Spleen (tissue), 11 donors: Measurements from ENCODE around the gene LDHD. TPM values are rescaled to one million over a fixed set of nuclear protein-coding genes. Genes with fewer than 3 reads are reported as not detected.

ENCODE experiments used
- DNase-seq: peaks from one replicate; pipeline ENCODE4 v3.0.0-alpha.2; 2020
- H3K27ac ChIP-seq, 8 donors: fragments of 200-600 bp; sonication (generic) in 7 of 8; 1 replicate in 4 of 8; 2 replicates in 4 of 8; pipeline versions ENCODE4 v1.5.0 to v1.8.0; 2016 to 2021; ENCODE audit warnings: inconsistent platforms in 4 of 8, mild to moderate bottlenecking in 4 of 8, moderate library complexity in 1 of 8
- H3K27me3 ChIP-seq, 7 donors: fragments of 200-600 bp; sonication (generic) in 6 of 7; replicated peaks in 1 of 7; 1 replicate in 4 of 7; 2 replicates in 3 of 7; pipeline versions ENCODE4 v1.5.0 to v1.8.0; 2016 to 2021; ENCODE audit warnings: inconsistent platforms in 3 of 7, mild to moderate bottlenecking in 1 of 7
- H3K36me3 ChIP-seq, 6 donors: fragments of 200-600 bp; sonication (generic) in 5 of 6; 1 replicate in 4 of 6; 2 replicates in 2 of 6; pipeline versions ENCODE4 v1.5.0 to v1.8.0; 2016 to 2021; ENCODE audit warnings: inconsistent platforms in 2 of 6
- H3K4me1 ChIP-seq, 6 donors: fragments of 200-600 bp; sonication (generic) in 5 of 6; 1 replicate in 3 of 6; 2 replicates in 3 of 6; pipeline versions ENCODE4 v1.5.0 to v1.8.0; 2016 to 2021; ENCODE audit warnings: inconsistent platforms in 3 of 6
- H3K4me3 ChIP-seq, 8 donors: fragments of 200-600 bp; sonication (generic) in 7 of 8; 1 replicate in 4 of 8; 2 replicates in 4 of 8; pipeline versions ENCODE4 v1.5.0 to v1.8.0; 2016 to 2021; ENCODE audit warnings: inconsistent platforms in 4 of 8, mild to moderate bottlenecking in 4 of 8, moderate library complexity in 2 of 8
- H3K9me3 ChIP-seq, 8 donors: fragments of 200-600 bp; sonication (generic) in 7 of 8; 1 replicate in 4 of 8; 2 replicates in 4 of 8; pipeline versions ENCODE4 v1.5.0 to v1.8.0; 2016 to 2021; ENCODE audit warnings: inconsistent platforms in 4 of 8
- POLR2A ChIP-seq, 3 donors: fragments of 450-650 bp; IDR thresholded peaks; one replicate each; pipeline ENCODE4 v1.5.1; 2017; ENCODE audit warnings: antibody characterized with exemption in 3 of 3, mild to moderate bottlenecking in 1 of 3
- POLR2AphosphoS5 ChIP-seq, 3 donors: sonication (generic); formaldehyde crosslinking; IDR thresholded peaks; one replicate each; pipeline ENCODE4 v1.5.1; 2017; ENCODE audit warnings: antibody characterized with exemption in 3 of 3
- WGBS, 5 donors: extraction: QIAGEN DNeasy Blood & Tissue Kit in 3 of 5; methylation state at CpG; one replicate each; pipeline versions ENCODE4 v1.1.5 to v1.1.7; 2013 to 2018; 5-methylcytosine and 5-hydroxymethylcytosine counted together
- intact Hi-C: fragments of 100-400 bp; cut with DNase I; formaldehyde crosslinking; loops from one replicate; pipeline ENCODE4 v1.15.0; 2023; ENCODE audit warnings: low total_unique reads
- polyA plus RNA-seq, 3 donors: library from polyadenylated mRNA; stranded (reverse); fragments of 200-250 nt; gene quantifications; one replicate each; pipeline ENCODE4 v1.2.1, GENCODE V29; 2013
- total RNA-seq, 7 donors: library from RNA; depleted of rRNA in 3 of 7; stranded (reverse); fragments of >200 nt in 3 of 7; fragmentation: NEBNext Ultra II Directional in 4 of 7; extraction: Animal tissue kit (Norgen Biotek cat#: 25700) in 4 of 7; gene quantifications; one replicate each; pipeline versions ENCODE4 v1.1.0 to v1.2.1, GENCODE V29; 2016 to 2021
- TF ChIP-seq, protein P1 (sequence below), 11 experiments: fragments of 200-600 bp in 7 of 11; fragments of 450-650 bp in 4 of 11; sonication (generic) in 4 of 11; IDR thresholded peaks in 8 of 11; conservative IDR thresholded peaks in 3 of 11; 1 replicate in 7 of 11; 2 replicates in 4 of 11; pipeline versions ENCODE4 v1.4.0 to v1.8.0; 2016 to 2021; ENCODE audit warnings: antibody characterized with exemption in 11 of 11, inconsistent platforms in 4 of 11, mild to moderate bottlenecking in 1 of 11
- donor health status: healthy with polysubstance abuse.
- donor health status: DM: no; HTN: no; CAD: no; lungs with moderate emphysema.
- donor health status: DM: no; HTN: no; CAD: no.
- donor health status: Bipolar disorder and iron deficiency.
- donor health status: healthy.
- donor health status: DM: no; HTN: no; CAD: no.
- donor health status: DM: yes; HTN: yes; CAD: no.

Gene LDHD
- total and polyA plus RNA-seq, 10 donors: 0.53 to 3.3 (median 1.1) TPM

DNA sequence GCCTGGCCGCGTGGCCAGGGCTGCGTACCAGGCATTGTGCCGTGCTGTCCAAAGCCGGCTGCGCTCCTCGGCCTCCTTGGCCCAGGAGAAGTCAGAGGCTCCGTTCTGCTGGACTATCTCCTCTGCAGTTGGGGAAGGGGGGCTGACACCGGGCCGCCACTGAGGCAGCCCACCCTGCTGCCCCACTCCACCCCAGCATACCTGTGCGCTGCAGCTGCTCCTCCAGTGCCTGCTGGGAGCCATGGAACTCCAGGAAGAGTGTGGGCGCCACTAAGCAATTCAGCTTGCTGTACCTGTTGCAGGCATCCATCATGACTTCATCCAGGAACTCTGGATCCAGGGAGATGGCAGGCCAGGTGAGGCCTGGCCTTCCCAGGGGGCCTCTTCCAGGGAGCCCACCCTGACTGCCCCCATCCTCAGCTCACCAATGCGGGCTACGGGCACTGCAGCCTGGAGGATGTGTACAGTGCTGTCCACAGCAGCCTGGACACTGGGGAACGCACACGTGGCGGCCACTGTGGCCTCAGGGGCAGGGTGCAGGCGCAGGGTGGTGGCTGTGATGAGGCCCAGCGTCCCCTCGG is 2.9 kb downstream of the LDHD start:
- Histone ChIP-seq H3K36me3 (no peaks in the 10 kb centered on the region), H3K4me1 (peaks cover 12 to 58% (median 43%) of the 10 kb centered on the region in 6 donors), H3K9me3 (no peaks in the 10 kb centered on the region), H3K27me3 (peaks cover 0 to 66% (median 25%) of the 10 kb centered on the region in 7 donors), H3K4me3 (no peak overlapping the region), H3K27ac (no peak overlapping the region)
- 89 to 94% (median 92%) methylated on average over 5 to 20 of the region's 20 CpGs; no CpG with 5 or more reads in 1 of the 5 donors for WGBS, 5 donors
- intact Hi-C loops: no loop called here
- DNase-seq: peak; percentile 63
- TF ChIP-seq POLR2A (IDR thresholded peaks at IDR 0.05) (no peak), POLR2AphosphoS5 (IDR thresholded peaks at IDR 0.05) (no peak)
- TF ChIP-seq, protein P1, sequence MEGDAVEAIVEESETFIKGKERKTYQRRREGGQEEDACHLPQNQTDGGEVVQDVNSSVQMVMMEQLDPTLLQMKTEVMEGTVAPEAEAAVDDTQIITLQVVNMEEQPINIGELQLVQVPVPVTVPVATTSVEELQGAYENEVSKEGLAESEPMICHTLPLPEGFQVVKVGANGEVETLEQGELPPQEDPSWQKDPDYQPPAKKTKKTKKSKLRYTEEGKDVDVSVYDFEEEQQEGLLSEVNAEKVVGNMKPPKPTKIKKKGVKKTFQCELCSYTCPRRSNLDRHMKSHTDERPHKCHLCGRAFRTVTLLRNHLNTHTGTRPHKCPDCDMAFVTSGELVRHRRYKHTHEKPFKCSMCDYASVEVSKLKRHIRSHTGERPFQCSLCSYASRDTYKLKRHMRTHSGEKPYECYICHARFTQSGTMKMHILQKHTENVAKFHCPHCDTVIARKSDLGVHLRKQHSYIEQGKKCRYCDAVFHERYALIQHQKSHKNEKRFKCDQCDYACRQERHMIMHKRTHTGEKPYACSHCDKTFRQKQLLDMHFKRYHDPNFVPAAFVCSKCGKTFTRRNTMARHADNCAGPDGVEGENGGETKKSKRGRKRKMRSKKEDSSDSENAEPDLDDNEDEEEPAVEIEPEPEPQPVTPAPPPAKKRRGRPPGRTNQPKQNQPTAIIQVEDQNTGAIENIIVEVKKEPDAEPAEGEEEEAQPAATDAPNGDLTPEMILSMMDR (IDR thresholded peaks at IDR 0.05 in 8 of 11, conservative IDR thresholded peaks at IDR 0.05 in 3 of 11): no peak

DNA sequence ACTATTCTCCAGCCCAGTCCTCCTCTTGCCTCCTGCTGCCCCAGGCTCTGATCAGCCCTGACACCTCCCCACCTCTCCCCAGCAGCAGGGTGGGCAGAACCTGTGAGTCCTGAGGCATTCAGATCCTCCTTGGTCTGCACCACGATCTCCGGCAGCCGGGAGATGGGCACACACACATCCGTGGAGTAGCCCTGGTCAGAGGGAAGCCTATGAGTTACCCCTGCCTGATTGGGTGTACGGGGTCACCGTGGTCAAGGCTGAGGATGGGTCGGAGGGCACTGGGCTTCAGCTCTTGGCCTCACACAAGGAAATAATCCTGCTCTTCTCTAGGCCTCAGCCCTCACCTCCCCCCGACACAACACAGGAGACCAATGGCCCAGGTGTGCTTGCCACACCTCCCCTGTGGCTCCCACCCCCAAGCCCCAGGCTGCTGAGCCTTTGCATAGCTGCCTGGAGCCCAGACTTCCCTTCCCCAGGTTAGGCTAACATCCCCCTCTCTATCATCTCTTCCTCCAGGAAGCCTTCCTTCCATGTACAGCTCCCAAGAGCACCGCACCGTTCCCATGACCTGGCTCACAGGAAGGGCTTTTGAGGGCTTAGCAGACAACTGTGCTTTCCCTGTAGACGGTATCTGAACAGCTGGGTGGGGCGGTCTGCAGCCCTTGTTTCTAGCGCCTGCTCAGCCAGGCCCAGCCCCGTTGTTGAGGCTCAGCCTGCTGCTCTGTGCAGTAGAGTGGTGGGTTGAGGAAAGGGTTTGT is 3.7 kb downstream of the LDHD start:
- H3K4me3 ChIP-seq: no peak overlapping the region
- peaks cover 0 to 73% (median 25%) of the 10 kb centered on the region in 7 donors for H3K27me3 ChIP-seq
- H3K4me1 ChIP-seq: peaks cover 12 to 66% (median 48%) of the 10 kb centered on the region in 6 donors
- intact Hi-C loops: no loop called here
- no peaks in the 10 kb centered on the region for H3K36me3 ChIP-seq
- DNase-seq: peak; percentile 36
- TF ChIP-seq POLR2AphosphoS5 (IDR thresholded peaks at IDR 0.05) (no peak), POLR2A (IDR thresholded peaks at IDR 0.05) (no peak)
- TF ChIP-seq, protein P1 (IDR thresholded peaks at IDR 0.05 in 8 of 11, conservative IDR thresholded peaks at IDR 0.05 in 3 of 11): no peak
- 50 to 68% (median 56%) methylated on average over 7 to 14 of the region's 14 CpGs for WGBS, 5 donors
- no peak overlapping the region for H3K27ac ChIP-seq
- H3K9me3 ChIP-seq: no peaks in the 10 kb centered on the region

DNA sequence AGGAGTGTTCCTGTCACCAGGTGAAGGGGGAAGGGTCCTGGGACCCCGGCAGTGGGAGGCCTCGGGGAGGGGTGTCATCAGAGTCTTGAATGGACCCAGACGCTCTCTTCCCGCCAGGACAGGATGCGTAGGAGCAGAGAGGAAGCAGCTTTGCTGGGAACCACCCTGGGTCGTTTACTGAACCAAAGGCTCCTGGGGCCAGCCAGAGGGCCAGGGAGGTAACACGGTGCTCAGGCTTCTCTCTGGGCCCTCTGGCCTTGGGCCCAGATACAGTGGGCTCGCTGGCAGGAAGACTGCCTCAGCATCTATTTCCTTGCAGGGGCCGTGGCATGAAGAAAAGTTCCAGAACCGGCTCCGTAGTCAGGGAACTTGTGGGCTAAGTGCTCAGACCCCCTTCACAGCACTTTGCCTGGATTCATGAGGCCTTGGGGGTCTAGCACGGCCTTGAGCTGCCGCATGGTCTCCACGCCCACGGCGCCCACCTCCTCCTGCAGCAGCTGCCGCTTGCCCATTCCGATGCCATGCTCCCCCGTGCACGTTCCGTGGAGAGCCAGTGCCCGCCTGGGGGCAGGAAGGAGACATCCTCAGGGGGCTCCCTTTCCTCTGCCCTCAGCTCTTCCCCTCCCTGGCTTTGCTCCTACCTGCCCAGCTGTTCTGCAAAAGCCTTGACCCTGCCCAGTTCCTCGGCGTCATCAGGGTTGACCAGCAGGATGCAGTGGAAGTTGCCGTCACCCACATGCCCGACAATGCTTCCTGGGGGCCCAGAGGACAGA is 4.4 kb downstream of the LDHD start:
- intact Hi-C loops: no loop called here
- Histone ChIP-seq H3K27me3 (peaks cover 0 to 81% (median 25%) of the 10 kb centered on the region in 7 donors), H3K27ac (no peak overlapping the region), H3K4me3 (no peak overlapping the region), H3K36me3 (no peaks in the 10 kb centered on the region), H3K9me3 (no peaks in the 10 kb centered on the region), H3K4me1 (peaks cover 12 to 73% (median 48%) of the 10 kb centered on the region in 6 donors)
- TF ChIP-seq POLR2A (IDR thresholded peaks at IDR 0.05) (no peak), POLR2AphosphoS5 (IDR thresholded peaks at IDR 0.05) (no peak)
- TF ChIP-seq, protein P1 (IDR thresholded peaks at IDR 0.05 in 8 of 11, conservative IDR thresholded peaks at IDR 0.05 in 3 of 11): no peak
- WGBS, 5 donors: 14 to 25% (median 19%) methylated on average over 21 to 26 of the region's 26 CpGs
- peak; percentile 70 for DNase-seq
